HepG2 (cell line): ENCODE data around the gene ERBB3. TPM values are rescaled to one million over a fixed set of nuclear protein-coding genes. Genes with fewer than 3 reads are reported as not detected.

Experiments
- ATF1 ChIP-seq: IDR thresholded peaks from 2 replicates; pipeline ENCODE4 v1.6.1; 2016; ENCODE audit warnings: mild to moderate bottlenecking, control low read depth
- DNMT1 ChIP-seq: sonication (generic); formaldehyde crosslinking; IDR thresholded peaks from 2 replicates; pipeline ENCODE4 v1.5.1; 2020; ENCODE audit warnings: mild to moderate bottlenecking, missing genetic modification reagents
- ETV5 ChIP-seq: IDR thresholded peaks from 2 replicates; pipeline ENCODE4 v1.6.1; 2018; ENCODE audit warnings: missing biosample characterization, missing genetic modification reagents, inconsistent platforms, borderline replicate concordance
- FOXO1 ChIP-seq: sonication (generic); formaldehyde crosslinking; IDR thresholded peaks from 2 replicates; pipeline ENCODE4 v1.4.0; 2020; ENCODE audit warnings: missing genetic modification reagents
- HNRNPLL ChIP-seq: fragments of 200-400 bp; formaldehyde crosslinking; IDR thresholded peaks from 2 replicates; pipeline ENCODE4 v1.6.1; 2017; ENCODE audit warnings: mild to moderate bottlenecking, low read depth, low read length; ENCODE audit not compliant: poor library complexity, severe bottlenecking
- IKZF4 ChIP-seq: sonication (generic); formaldehyde crosslinking; IDR thresholded peaks from 2 replicates; pipeline ENCODE4 v1.5.1; 2020; ENCODE audit warnings: borderline replicate concordance, mild to moderate bottlenecking, low read depth, missing genetic modification reagents; ENCODE audit errors: not compliant biosample characterization
- JUND ChIP-seq: sonication (generic); formaldehyde crosslinking; IDR thresholded peaks from 2 replicates; pipeline ENCODE4 v1.8.0; 2022; ENCODE audit warnings: mild to moderate bottlenecking, missing genetic modification reagents
- KDM5A ChIP-seq: fragments of 200-600 bp; sonication (generic); IDR thresholded peaks from 2 replicates; pipeline ENCODE4 v1.7.0; 2018; ENCODE audit warnings: antibody characterized with exemption, mild to moderate bottlenecking, low read length, borderline replicate concordance
- MEIS1 ChIP-seq: sonication (generic); formaldehyde crosslinking; IDR thresholded peaks from 2 replicates; pipeline ENCODE4 v1.9.0; 2021; ENCODE audit warnings: mild to moderate bottlenecking, missing genetic modification reagents, moderate library complexity, borderline replicate concordance
- MIER3 ChIP-seq: IDR thresholded peaks from 2 replicates; pipeline ENCODE4 v1.6.1; 2016; ENCODE audit warnings: missing compliant biosample characterization, borderline replicate concordance
- ZGPAT ChIP-seq: IDR thresholded peaks from 2 replicates; pipeline ENCODE4 v1.6.1; 2016; ENCODE audit warnings: mild to moderate bottlenecking
- ZNF143 ChIP-seq: sonication (generic); formaldehyde crosslinking; IDR thresholded peaks from 2 replicates; pipeline ENCODE4 v1.4.0; 2020; ENCODE audit warnings: missing genetic modification reagents
- ZNF18 ChIP-seq: sonication (generic); formaldehyde crosslinking; IDR thresholded peaks from 2 replicates; pipeline ENCODE4 v1.8.0; 2022; ENCODE audit warnings: mild to moderate bottlenecking, missing genetic modification reagents; ENCODE audit not compliant: insufficient replicate concordance
- ZNF20 ChIP-seq: sonication (generic); formaldehyde crosslinking; IDR thresholded peaks from 2 replicates; pipeline ENCODE4 v1.4.0; 2020; ENCODE audit warnings: mild to moderate bottlenecking, moderate library complexity, missing genetic modification reagents
- ZNF235 ChIP-seq: sonication (generic); formaldehyde crosslinking; IDR thresholded peaks from 2 replicates; pipeline ENCODE4 v1.8.1; 2023; ENCODE audit warnings: mild to moderate bottlenecking, missing genetic modification reagents, borderline replicate concordance
- ZNF256 ChIP-seq: sonication (generic); formaldehyde crosslinking; conservative IDR thresholded peaks from 2 replicates; pipeline ENCODE4 v1.4.0; 2020; ENCODE audit warnings: missing genetic modification reagents
- ZNF296 ChIP-seq: sonication (generic); formaldehyde crosslinking; conservative IDR thresholded peaks from 2 replicates; pipeline ENCODE4 v1.5.0; 2020; ENCODE audit warnings: mild to moderate bottlenecking, missing genetic modification reagents
- ZNF3 ChIP-seq: IDR thresholded peaks from 2 replicates; pipeline ENCODE4 v1.7.0; 2017; ENCODE audit warnings: inconsistent platforms
- ZNF441 ChIP-seq: sonication (generic); formaldehyde crosslinking; IDR thresholded peaks from 2 replicates; pipeline ENCODE4 v1.7.0; 2021; ENCODE audit warnings: missing genetic modification reagents, borderline replicate concordance
- ZNF530 ChIP-seq: sonication (generic); formaldehyde crosslinking; IDR thresholded peaks from 2 replicates; pipeline ENCODE4 v1.5.0; 2020; ENCODE audit warnings: low read depth, mild to moderate bottlenecking, missing genetic modification reagents
- ZNF552 ChIP-seq: sonication (generic); formaldehyde crosslinking; IDR thresholded peaks from 2 replicates; pipeline ENCODE4 v1.9.0; 2022; ENCODE audit warnings: missing genetic modification reagents, mild to moderate bottlenecking, borderline replicate concordance
- ZNF557 ChIP-seq: sonication (generic); formaldehyde crosslinking; IDR thresholded peaks from 2 replicates; pipeline ENCODE4 v1.4.0; 2020; ENCODE audit warnings: missing genetic modification reagents
- ZNF670 ChIP-seq: sonication (generic); formaldehyde crosslinking; IDR thresholded peaks from 2 replicates; pipeline ENCODE4 v1.8.0; 2022; ENCODE audit warnings: mild to moderate bottlenecking, missing genetic modification reagents, borderline replicate concordance
- ZNF766 ChIP-seq: sonication (generic); formaldehyde crosslinking; IDR thresholded peaks from 2 replicates; pipeline ENCODE4 v1.5.0; 2020; ENCODE audit warnings: missing genetic modification reagents, borderline replicate concordance
- ZNF879 ChIP-seq: sonication (generic); formaldehyde crosslinking; IDR thresholded peaks from 2 replicates; pipeline ENCODE4 v1.8.1; 2023; ENCODE audit warnings: missing genetic modification reagents
- ZSCAN22 ChIP-seq: sonication (generic); formaldehyde crosslinking; IDR thresholded peaks from 2 replicates; pipeline ENCODE4 v1.4.0; 2020; ENCODE audit warnings: mild to moderate bottlenecking, missing genetic modification reagents
- polyA plus RNA-seq, 8 experiments: library from polyadenylated mRNA; depleted of rRNA in 3 of 8; stranded (reverse) in 7 of 8; unstranded in 1 of 8; fragments of >200 nt; fragmentation: Illumina TruSeq in 4 of 8; extraction: Trizol in 4 of 8; gene quantifications; 2 replicates each; pipeline versions ENCODE4 v1.2.1 to v1.2.3, GENCODE V29; 2011 to 2016; ENCODE audit warnings: low read depth in 4 of 8, missing spikeins in 1 of 8, mixed read lengths in 1 of 8; ENCODE audit not compliant: insufficient read depth in 1 of 8
- total RNA-seq, 5 experiments: library from RNA; depleted of rRNA; stranded (reverse); fragments of >200 nt; fragmentation: Illumina TruSeq; extraction: Trizol; gene quantifications; 2 replicates each; pipeline ENCODE4 v1.2.3, GENCODE V29; 2016; ENCODE audit warnings: low read depth in 1 of 5

Gene ERBB3
- total and polyA plus RNA-seq, 2 of the 13 experiments (the other 11 are each of a cell fraction or from before 2014, with no cell fraction given), result 93.6 to 358 TPM

- TF ChIP-seq ZNF879 (CRISPR knock-in tag) (no peak), ZNF256 (0 out of 2 replicates have a peak, but pooled peaks have one; percentile 28), DNMT1 (CRISPR knock-in tag) (no peak), KDM5A (no peak), ZNF296 (CRISPR knock-in tag) (no peak), MEIS1 (no peak; the same call in 1 of the 2 replicates), IKZF4 (CRISPR knock-in tag) (no peak), ZNF235 (CRISPR knock-in tag) (no peak), ZNF552 (CRISPR knock-in tag) (no peak), JUND (0 out of 2 replicates have a peak, but pooled peaks have one; percentile 65), MIER3 (CRISPR knock-in tag) (peak; percentile 90; the same call in 1 of the 2 replicates), ETV5 (peak; percentile 93), ZSCAN22 (no peak), ZNF530 (CRISPR knock-in tag) (no peak), ZNF557 (no peak), HNRNPLL (peak; percentile 92), ZNF143 (CRISPR knock-in tag) (peak; percentile 91), ZNF766 (CRISPR knock-in tag) (peak; percentile 66; the same call in 1 of the 2 replicates), ZNF20 (no peak), ZNF18 (CRISPR knock-in tag) (no peak), ATF1 (CRISPR knock-in tag) (peak; percentile 83), FOXO1 (peak; percentile 23; the same call in 1 of the 2 replicates), ZGPAT (peak; percentile 90), ZNF441 (peak; percentile 68; the same call in 1 of the 2 replicates), ZNF670 (no peak), ZNF3 (no peak)
Measured at GRCh38 chr12:56117778-56118687, 38.1 kb downstream of the ERBB3 start, which contains the start of gene ZC3H10 (continued).
